ENCODE data around the gene IFITM2.
"Not testable (repeated sequence)": the region's sequence is repeated elsewhere in the genome, so short reads cannot be mapped to it uniquely, and the experiment has no call there.

IFITM2 gene

DNA sequence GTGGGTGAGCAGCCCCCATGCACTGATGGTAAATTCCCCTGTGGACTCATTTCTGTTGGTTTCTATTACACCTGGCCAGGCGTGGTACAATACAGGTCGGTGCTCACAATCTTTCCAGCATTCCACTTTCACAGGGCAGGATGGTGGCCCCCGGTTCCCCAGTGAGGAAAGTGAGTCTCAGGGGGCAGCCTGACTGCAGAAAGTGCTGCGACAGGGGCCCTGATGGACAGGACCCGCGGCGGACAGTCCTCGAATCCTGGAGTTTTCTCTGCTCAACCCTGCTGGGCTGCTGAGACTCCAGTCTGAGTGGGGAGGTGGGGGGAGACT, 21.8 kb upstream of the IFITM2 start:
- peak; percentile 23 for DNase-seq
- H3K9me3 Mint-ChIP-seq: no peaks in the 10 kb centered on the region
- H3K4me1 Mint-ChIP-seq (ENCODE audit: low read depth): peaks cover 50% of the 10 kb centered on the region
- H3K4me3 Mint-ChIP-seq: no peak overlapping the region
- H3K36me3 Mint-ChIP-seq (ENCODE audit: low read depth): peaks cover 2% of the 10 kb centered on the region
- H3K27me3 Mint-ChIP-seq: peaks cover 30% of the 10 kb centered on the region
- H3K27ac Mint-ChIP-seq: no peak overlapping the region

- peaks cover 17% of the 10 kb centered on the region for H3K27me3 Mint-ChIP-seq
- peaks cover 37% of the 10 kb centered on the region for H3K4me1 Mint-ChIP-seq (ENCODE audit: low read depth)
- not testable (repeated sequence) for H3K36me3 Mint-ChIP-seq (ENCODE audit: low read depth); H3K9me3 Mint-ChIP-seq
- DNase-seq: peak; percentile 63
- peak overlapping the region; percentile 82 for H3K4me3 Mint-ChIP-seq
- peak overlapping the region; percentile 72 for H3K27ac Mint-ChIP-seq
Observed at GRCh38 chr11:286977-287820, 20.4 kb upstream of the IFITM2 start.

DNA sequence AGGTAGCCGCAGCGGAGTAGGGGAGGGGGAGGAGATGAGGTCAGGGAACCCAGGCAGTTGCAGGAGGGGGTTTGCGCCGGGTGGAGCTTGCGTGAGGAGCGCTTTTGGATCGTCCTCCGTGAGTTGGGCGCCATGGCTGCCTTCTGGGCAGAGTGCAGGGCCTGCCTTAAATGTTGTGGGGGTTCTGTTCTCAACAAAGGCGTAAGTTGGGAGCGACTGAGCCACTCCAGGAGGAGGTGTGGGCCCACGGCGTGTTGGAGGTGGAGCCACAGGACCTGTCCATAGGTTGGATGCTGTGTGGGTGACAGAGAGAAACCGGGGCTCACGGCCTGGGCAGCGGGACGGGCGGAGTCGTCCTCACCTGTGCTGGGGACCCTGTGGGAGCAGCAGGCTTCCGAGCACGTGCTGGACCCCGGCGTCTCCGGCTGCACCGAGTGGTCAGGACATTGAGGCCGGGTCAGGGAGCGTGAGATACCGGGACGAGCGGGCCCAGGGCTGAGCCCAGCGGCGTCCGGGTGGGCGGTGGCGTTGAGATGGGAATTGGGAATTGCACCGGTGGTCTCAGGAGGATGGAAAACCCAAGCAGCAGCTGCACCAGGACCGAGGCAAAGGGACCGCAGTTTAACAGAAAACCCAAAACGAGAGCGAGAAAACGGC, 19.7 kb upstream of the IFITM2 start:
- Mint-ChIP-seq H3K27me3 (peaks cover 9% of the 10 kb centered on the region), H3K4me1 (ENCODE audit: low read depth) (peaks cover 29% of the 10 kb centered on the region), H3K4me3 (peak overlapping the region; percentile 82), H3K27ac (peak overlapping the region; percentile 92), H3K9me3 (no peaks in the 10 kb centered on the region), H3K36me3 (ENCODE audit: low read depth) (peaks cover 8% of the 10 kb centered on the region)
- DNase-seq: peak; percentile 69

GRCh38 chr11:288478-289397, 18.9 kb upstream of the IFITM2 start, which contains the start of gene PGGHG:
Gene PGGHG (plus strand): TSS chr11:289126. CDS start chr11:289817, 691 bp downstream.
- H3K4me3 Mint-ChIP-seq: peak within 1 kb of the TSS; percentile 82
- H3K4me1 Mint-ChIP-seq (ENCODE audit: low read depth): peaks cover 24% of the 10 kb centered on the region
- DNase-seq: peak; percentile 69
- H3K27me3 Mint-ChIP-seq: peaks cover 8% of the 10 kb centered on the region
- H3K27ac Mint-ChIP-seq: peak within 1 kb of the TSS; percentile 92
- H3K9me3 Mint-ChIP-seq: no peaks in the 10 kb centered on the region
- peaks cover 11% of the 10 kb centered on the region for H3K36me3 Mint-ChIP-seq (ENCODE audit: low read depth)

DNA sequence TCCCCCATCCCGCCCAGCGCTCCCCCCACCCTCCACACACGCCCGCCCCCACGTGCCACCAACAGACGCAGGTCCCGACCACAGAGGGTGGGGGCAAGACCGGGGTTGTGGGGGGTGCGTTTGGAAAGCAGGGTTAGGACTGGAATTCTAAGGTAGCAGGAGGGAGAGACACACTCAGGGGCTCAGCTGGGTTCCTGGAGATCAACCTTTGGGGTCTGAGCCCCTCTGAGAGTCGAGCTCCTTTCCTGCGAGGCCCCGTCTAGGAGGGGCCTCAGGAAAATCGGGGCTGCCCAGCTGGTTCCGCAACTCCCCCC, 18.3 kb upstream of the IFITM2 start:
- no peak overlapping the region for H3K27ac Mint-ChIP-seq
- peaks cover 22% of the 10 kb centered on the region for H3K4me1 Mint-ChIP-seq (ENCODE audit: low read depth)
- peaks cover 13% of the 10 kb centered on the region for H3K36me3 Mint-ChIP-seq (ENCODE audit: low read depth)
- peak; percentile 42 for DNase-seq
- peak overlapping the region; percentile 66 for H3K4me3 Mint-ChIP-seq
- H3K9me3 Mint-ChIP-seq: no peaks in the 10 kb centered on the region
- peaks cover 8% of the 10 kb centered on the region for H3K27me3 Mint-ChIP-seq

- no peaks in the 10 kb centered on the region for H3K9me3 Mint-ChIP-seq
Observed at GRCh38 chr11:289712-290620, 17.6 kb upstream of the IFITM2 start.

GRCh38 chr11:290621-291231, 16.9 kb upstream of the IFITM2 start:
- Mint-ChIP-seq H3K27ac (no peak overlapping the region), H3K27me3 (peaks cover 8% of the 10 kb centered on the region), H3K36me3 (ENCODE audit: low read depth) (peaks cover 15% of the 10 kb centered on the region), H3K4me1 (ENCODE audit: low read depth) (peaks cover 22% of the 10 kb centered on the region), H3K9me3 (no peaks in the 10 kb centered on the region), H3K4me3 (peak overlapping the region; percentile 31)
- peak; percentile 33 for DNase-seq

More at GRCh38 chr11:289712-290620, 17.6 kb upstream of the IFITM2 start:
- Mint-ChIP-seq H3K4me1 (ENCODE audit: low read depth) (peaks cover 22% of the 10 kb centered on the region), H3K27ac (no peak overlapping the region), H3K27me3 (peaks cover 8% of the 10 kb centered on the region), H3K4me3 (peak overlapping the region; percentile 66), H3K36me3 (ENCODE audit: low read depth) (peaks cover 15% of the 10 kb centered on the region)
- peak; percentile 43 for DNase-seq

DNA sequence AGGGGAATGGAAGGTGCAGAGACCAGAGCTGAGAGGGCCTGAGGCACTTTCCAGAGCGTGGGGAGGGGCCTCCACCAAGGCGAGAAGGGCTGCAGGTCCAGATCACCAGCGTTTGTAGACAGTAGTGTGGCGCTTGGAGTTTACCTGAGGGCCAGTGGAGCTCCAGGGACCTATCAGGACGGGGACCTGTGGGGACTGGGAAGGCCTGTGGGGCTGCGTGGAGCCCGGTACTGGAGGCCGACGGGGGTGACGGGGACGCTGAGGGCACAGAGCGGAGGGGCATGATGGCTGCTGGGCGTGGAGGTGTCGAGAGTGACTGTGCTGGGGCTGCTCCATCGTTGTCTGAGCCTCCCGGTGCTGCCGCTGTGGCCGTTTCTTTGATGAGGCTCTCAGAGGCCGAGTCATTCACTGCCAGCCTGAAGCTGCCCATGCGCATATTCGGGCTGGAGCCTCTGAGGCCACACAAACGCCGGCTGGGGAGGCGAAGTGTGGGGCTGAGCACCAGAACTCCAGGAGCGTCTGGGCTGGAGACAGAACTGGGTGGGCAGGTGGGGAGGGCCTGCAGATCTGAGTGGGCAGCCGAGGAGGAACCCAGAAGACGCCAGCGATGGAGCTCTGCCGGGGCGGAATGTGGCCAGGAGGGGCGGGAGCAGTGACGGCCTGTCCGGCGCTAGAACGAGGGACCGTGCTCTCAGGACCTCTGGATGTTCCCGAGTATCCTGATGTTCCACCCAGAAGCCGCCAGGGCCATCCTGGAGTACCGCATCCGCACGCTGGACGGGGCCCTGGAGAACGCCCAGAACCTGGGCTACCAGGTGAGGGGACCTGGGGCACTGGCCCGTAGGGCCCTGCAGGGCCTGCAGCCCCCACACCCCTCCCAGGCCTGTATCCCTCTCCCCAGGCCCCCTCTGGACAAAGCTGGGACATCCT, 16.1 kb upstream of the IFITM2 start:
- H3K36me3 Mint-ChIP-seq (ENCODE audit: low read depth): peaks cover 15% of the 10 kb centered on the region
- H3K27ac Mint-ChIP-seq: peak overlapping the region; percentile 12
- no peak overlapping the region for H3K4me3 Mint-ChIP-seq
- no peaks in the 10 kb centered on the region for H3K9me3 Mint-ChIP-seq
- peaks cover 8% of the 10 kb centered on the region for H3K27me3 Mint-ChIP-seq
- peak; percentile 24 for DNase-seq
- peaks cover 22% of the 10 kb centered on the region for H3K4me1 Mint-ChIP-seq (ENCODE audit: low read depth)

GRCh38 chr11:292211-293121, 15.2 kb upstream of the IFITM2 start:
- peaks cover 19% of the 10 kb centered on the region for H3K4me1 Mint-ChIP-seq (ENCODE audit: low read depth)
- peaks cover 15% of the 10 kb centered on the region for H3K36me3 Mint-ChIP-seq (ENCODE audit: low read depth)
- no peak overlapping the region for H3K27ac Mint-ChIP-seq
- no peaks in the 10 kb centered on the region for H3K9me3 Mint-ChIP-seq
- H3K4me3 Mint-ChIP-seq: no peak overlapping the region
- DNase-seq: peak; percentile 31
- H3K27me3 Mint-ChIP-seq: peaks cover 5% of the 10 kb centered on the region

DNA sequence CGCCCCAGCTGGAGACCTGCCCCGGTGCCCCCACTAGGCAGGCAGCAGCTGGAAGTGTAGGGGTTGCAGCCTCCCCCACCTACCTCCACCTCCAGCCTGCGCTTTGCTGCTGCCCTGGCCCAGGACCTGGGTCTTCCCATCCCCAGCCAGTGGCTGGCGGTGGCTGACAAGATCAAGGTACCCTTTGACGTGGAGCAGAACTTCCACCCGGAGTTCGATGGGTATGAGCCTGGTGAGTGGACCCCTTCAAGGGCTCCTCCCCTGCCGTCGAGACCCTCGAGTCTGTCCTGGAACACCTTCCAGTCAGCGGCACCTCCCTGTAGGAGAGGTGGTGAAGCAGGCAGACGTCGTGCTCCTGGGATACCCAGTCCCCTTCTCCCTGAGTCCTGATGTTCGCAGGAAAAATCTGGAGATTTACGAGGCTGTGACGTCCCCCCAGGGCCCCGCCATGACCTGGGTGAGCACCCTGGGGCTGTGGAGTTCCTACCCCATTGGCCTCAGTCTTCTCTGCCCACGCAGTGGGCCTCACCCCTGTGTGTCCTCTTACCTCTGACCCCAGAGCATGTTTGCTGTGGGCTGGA, 14.3 kb upstream of the IFITM2 start:
- peaks cover 13% of the 10 kb centered on the region for H3K36me3 Mint-ChIP-seq (ENCODE audit: low read depth)
- no peak overlapping the region for H3K4me3 Mint-ChIP-seq
- no peaks in the 10 kb centered on the region for H3K9me3 Mint-ChIP-seq
- no peaks in the 10 kb centered on the region for H3K27me3 Mint-ChIP-seq
- DNase-seq: peak; percentile 27
- peaks cover 13% of the 10 kb centered on the region for H3K4me1 Mint-ChIP-seq (ENCODE audit: low read depth)
- H3K27ac Mint-ChIP-seq: no peak overlapping the region

DNA sequence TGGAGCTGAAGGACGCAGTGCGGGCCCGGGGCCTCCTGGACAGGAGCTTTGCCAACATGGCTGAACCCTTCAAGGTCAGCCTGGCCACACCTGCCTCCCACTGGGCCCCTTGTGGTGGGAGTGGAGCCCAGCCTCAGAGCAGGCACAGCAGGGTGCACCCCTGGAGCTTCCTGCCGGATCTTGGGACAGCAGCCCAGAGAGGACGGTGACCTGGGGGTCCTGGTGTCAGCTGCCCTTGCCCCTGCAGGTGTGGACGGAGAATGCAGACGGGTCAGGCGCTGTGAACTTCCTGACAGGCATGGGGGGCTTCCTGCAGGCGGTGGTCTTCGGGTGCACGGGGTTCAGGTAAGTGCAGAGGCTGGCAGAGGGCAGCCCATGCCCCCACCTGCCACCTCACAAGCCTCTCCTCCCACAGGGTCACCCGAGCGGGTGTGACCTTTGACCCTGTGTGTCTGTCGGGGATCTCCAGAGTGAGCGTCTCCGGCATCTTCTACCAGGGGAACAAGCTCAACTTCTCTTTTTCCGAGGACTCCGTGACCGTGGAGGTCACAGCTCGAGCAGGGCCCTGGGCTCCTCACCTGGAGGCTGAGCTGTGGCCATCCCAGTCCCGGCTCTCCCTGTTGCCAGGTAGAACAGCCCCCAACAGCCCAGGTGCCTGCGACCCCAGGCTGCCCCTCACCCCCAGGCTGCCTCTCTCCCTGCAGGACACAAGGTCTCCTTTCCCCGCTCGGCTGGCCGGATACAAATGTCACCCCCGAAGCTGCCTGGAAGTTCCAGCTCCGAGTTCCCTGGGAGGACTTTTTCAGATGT, 13.6 kb upstream of the IFITM2 start:
- peak; percentile 29 for DNase-seq
- Mint-ChIP-seq H3K36me3 (ENCODE audit: low read depth) (peaks cover 13% of the 10 kb centered on the region), H3K4me1 (ENCODE audit: low read depth) (peaks cover 12% of the 10 kb centered on the region), H3K27me3 (no peaks in the 10 kb centered on the region), H3K9me3 (no peaks in the 10 kb centered on the region), H3K4me3 (no peak overlapping the region), H3K27ac (no peak overlapping the region)

Data from activated T-cell treated with anti-CD3 and anti-CD28 coated beads, Interleukin-2, amount 50 U/mL, for 24 hours (primary cell).